GM12878 (cell line): Measurements from ENCODE around the gene LRBA. TPM values are rescaled to one million over a fixed set of nuclear protein-coding genes. Genes with fewer than 3 reads are reported as not detected.

Source experiments
- ATAC-seq: fragments of 200-7000 bp; cut with Tn5 transposase; 3 replicates; pipeline ENCODE4 v1.9.1; 2020; ENCODE audit warnings: mild to moderate bottlenecking, moderate library complexity
- BruUV-seq: library from RNA; stranded (reverse); fragments of 400-500 nt; replicated peaks from 2 replicates; lab custom pipeline; 2021; lab: Mats Ljungman, UMichigan
- CTCF ChIA-PET: fragments of 300-600 bp; sonication (Branson Sonifier 250); formaldehyde crosslinking; extraction: SDS; loops from one replicate; lab custom pipeline; 2021; ENCODE audit warnings: inconsistent platforms; lab: Yijun Ruan, JAX
- POLR2A ChIA-PET: fragments of 350-600 bp; formaldehyde crosslinking; extraction: SDS; loops from one replicate; lab custom pipeline; 2021; ENCODE audit warnings: inconsistent platforms; lab: Charles Lee
- RAD21 ChIA-PET: fragments of 300-600 bp; sonication (Branson Sonifier 250); formaldehyde crosslinking; loops from one replicate; lab custom pipeline; 2023; ENCODE audit warnings: antibody characterized with exemption; ENCODE audit not compliant: unreplicated experiment; lab: Charles Lee
- SMC1A ChIA-PET: fragments of 300-600 bp; sonication (Branson Sonifier 250); formaldehyde crosslinking; loops from one replicate; lab custom pipeline; 2023; ENCODE audit not compliant: unreplicated experiment, uncharacterized antibody; lab: Charles Lee
- DNase-seq: peaks from one replicate; pipeline ENCODE4 v3.0.0-alpha.2; 2011; ENCODE audit warnings: low read depth, low spot score
- FAIRE-seq: peaks from 3 replicates; lab custom pipeline; 2011; peaks lifted over from hg19 to GRCh38; lab: Jason Lieb, UNC
- H2AFZ ChIP-seq: 2 replicates; pipeline ENCODE4 v1.6.0; 2011; ENCODE audit warnings: low read depth, low read length, control low read depth; ENCODE audit not compliant: control insufficient read depth
- H3K27ac ChIP-seq: 2 replicates; pipeline ENCODE4 v1.5.1; 2011; ENCODE audit warnings: control low read depth; ENCODE audit not compliant: control insufficient read depth, insufficient read depth
- H3K27me3 ChIP-seq, 2 experiments: replicated peaks in 1 of 2; 2 replicates each; pipeline versions ENCODE4 v1.6.0 to v1.6.1; 2011; ENCODE audit warnings: low read length in 1 of 2; ENCODE audit not compliant: control insufficient read depth in 2 of 2, insufficient read depth in 2 of 2
- H3K36me3 ChIP-seq, 2 experiments: 2 replicates each; pipeline ENCODE4 v1.5.1; 2011; ENCODE audit warnings: low read length in 1 of 2; ENCODE audit not compliant: control insufficient read depth in 2 of 2, insufficient read depth in 2 of 2
- H3K4me1 ChIP-seq: 2 replicates; pipeline ENCODE4 v1.6.1; 2011; ENCODE audit warnings: mild to moderate bottlenecking, low read length, moderate library complexity, mixed read lengths; ENCODE audit not compliant: control insufficient read depth, insufficient read depth
- H3K4me2 ChIP-seq: 2 replicates; pipeline ENCODE4 v1.6.0; 2011; ENCODE audit warnings: control low read depth; ENCODE audit not compliant: control insufficient read depth, insufficient read depth
- H3K4me3 ChIP-seq: fragments of 200-600 bp; sonication (generic); 2 replicates; pipeline ENCODE4 v1.5.1; 2016
- H3K79me2 ChIP-seq: 2 replicates; pipeline ENCODE4 v1.6.0; 2011; ENCODE audit warnings: low read length; ENCODE audit not compliant: control insufficient read depth, insufficient read depth
- H3K9ac ChIP-seq: 2 replicates; pipeline ENCODE4 v1.8.0; 2011; ENCODE audit warnings: low read length, control low read depth, mixed read lengths; ENCODE audit not compliant: control insufficient read depth, insufficient read depth
- H3K9me3 ChIP-seq: replicated peaks from 3 replicates; pipeline ENCODE4 v1.5.1; 2011; ENCODE audit warnings: mild to moderate bottlenecking, low read length; ENCODE audit not compliant: control insufficient read depth, insufficient read depth
- H4K20me1 ChIP-seq: 2 replicates; pipeline ENCODE4 v1.6.0; 2011; ENCODE audit not compliant: control insufficient read depth, insufficient read depth
- ASH2L ChIP-seq: fragments of 300-600, 200-600 bp; sonication (generic); IDR thresholded peaks from 2 replicates; pipeline ENCODE4 v1.6.1; 2017; ENCODE audit warnings: low read depth, mild to moderate bottlenecking, borderline replicate concordance
- CREB1 ChIP-seq: IDR thresholded peaks from 2 replicates; pipeline ENCODE4 v1.6.1; 2012; ENCODE audit warnings: low read depth, mild to moderate bottlenecking, inconsistent platforms
- EZH2 ChIP-seq: IDR thresholded peaks from 2 replicates; pipeline ENCODE4 v1.6.1; 2012; ENCODE audit warnings: low read depth, mild to moderate bottlenecking, control low read depth, inconsistent platforms, low read length, borderline replicate concordance; ENCODE audit not compliant: control insufficient read depth
- HDGF ChIP-seq: fragments of 450-650 bp; IDR thresholded peaks from 2 replicates; pipeline ENCODE4 v1.6.1; 2016; ENCODE audit warnings: antibody characterized with exemption
- IKZF2 ChIP-seq, 2 experiments: fragments of 450-650 bp; IDR thresholded peaks; 2 replicates each; pipeline ENCODE4 v1.6.1; 2017; ENCODE audit warnings: mild to moderate bottlenecking in 2 of 2, moderate library complexity in 2 of 2
- POLR2AphosphoS2 ChIP-seq: IDR thresholded peaks from 2 replicates; pipeline ENCODE4 v1.6.1; 2011; ENCODE audit warnings: low read depth, mild to moderate bottlenecking, low read length, improper control_type of control experiment, moderate library complexity
- RFX5 ChIP-seq: IDR thresholded peaks from 2 replicates; pipeline ENCODE4 v1.6.1; 2011; ENCODE audit warnings: low read depth, low read length, improper control_type of control experiment
- SMC3 ChIP-seq: IDR thresholded peaks from 2 replicates; pipeline ENCODE4 v1.6.1; 2011; ENCODE audit warnings: low read length, improper control_type of control experiment, borderline replicate concordance
- WGBS: methylation state at CpG from one replicate; pipeline ENCODE4 v1.1.6; 2016; ENCODE audit warnings: low lambda C conversion rate; ENCODE audit not compliant: insufficient replicate concordance, insufficient coverage; ENCODE audit errors: missing lambda C conversion rate; 5-methylcytosine and 5-hydroxymethylcytosine counted together
- in situ Hi-C: fragments of 300-500 bp; cut with MboI; formaldehyde crosslinking; loops from 9 replicates; pipeline ENCODE4 v1.14.3; 2018; ENCODE audit warnings: mixed read lengths
- intact Hi-C: fragments of 100-400 bp; cut with micrococcal nuclease; formaldehyde crosslinking; loops from one replicate; pipeline ENCODE4 v1.14.2; 2022; ENCODE audit not compliant: unreplicated experiment
- polyA plus RNA-seq, 11 experiments: library from polyadenylated mRNA; depleted of rRNA in 4 of 11; unstranded in 6 of 11; stranded (reverse) in 5 of 11; fragments of >200 nt; fragmentation: Nextera tagmentation in 4 of 11; fragmentation: Illumina TruSeq in 1 of 11; extraction: Ambion mirVana in 4 of 11; extraction: Trizol in 1 of 11; gene quantifications; 1 replicate in 1 of 11; 2 replicates in 10 of 11; pipeline versions ENCODE4 v1.2.1 to v1.2.3, GENCODE V29; 2011 to 2016; ENCODE audit warnings: inconsistent platforms in 2 of 11, missing spikeins in 2 of 11, low read depth in 1 of 11
- total RNA-seq, 4 experiments: library from RNA; depleted of rRNA in 3 of 4; stranded (reverse); fragments of >200 nt in 3 of 4; fragmentation: Illumina TruSeq in 1 of 4; extraction: Trizol in 1 of 4; gene quantifications; 2 replicates each; pipeline versions ENCODE4 v1.2.1 to v1.2.3, GENCODE V29; 2013 to 2021
- TF ChIP-seq, protein P1 (sequence below): fragments of 450-650 bp; IDR thresholded peaks from 2 replicates; pipeline ENCODE4 v1.6.1; 2017; ENCODE audit warnings: mild to moderate bottlenecking, moderate library complexity
- TF ChIP-seq, protein P2 (sequence below): IDR thresholded peaks from 2 replicates; pipeline ENCODE4 v1.6.1; 2011; ENCODE audit warnings: borderline replicate concordance, low read depth, mild to moderate bottlenecking, moderate library complexity, mixed read lengths, low read length; ENCODE audit not compliant: insufficient read depth; ENCODE audit errors: extremely low read length
- TF ChIP-seq, protein P3 (sequence below): IDR thresholded peaks from 2 replicates; pipeline ENCODE4 v1.6.1; 2011; ENCODE audit warnings: mild to moderate bottlenecking, low read depth, low read length, moderate library complexity; ENCODE audit not compliant: insufficient replicate concordance
- TF ChIP-seq, protein P4 (sequence below): IDR thresholded peaks from 2 replicates; pipeline ENCODE4 v1.6.1; 2012; ENCODE audit warnings: mild to moderate bottlenecking, low read depth, low read length

The LRBA gene
- total and polyA plus RNA-seq, 10 of the 15 experiments (the other 5 are each of a cell fraction or from before 2014, with no cell fraction given), result 20.3 to 93.4 (median 55.0) TPM

DNA sequence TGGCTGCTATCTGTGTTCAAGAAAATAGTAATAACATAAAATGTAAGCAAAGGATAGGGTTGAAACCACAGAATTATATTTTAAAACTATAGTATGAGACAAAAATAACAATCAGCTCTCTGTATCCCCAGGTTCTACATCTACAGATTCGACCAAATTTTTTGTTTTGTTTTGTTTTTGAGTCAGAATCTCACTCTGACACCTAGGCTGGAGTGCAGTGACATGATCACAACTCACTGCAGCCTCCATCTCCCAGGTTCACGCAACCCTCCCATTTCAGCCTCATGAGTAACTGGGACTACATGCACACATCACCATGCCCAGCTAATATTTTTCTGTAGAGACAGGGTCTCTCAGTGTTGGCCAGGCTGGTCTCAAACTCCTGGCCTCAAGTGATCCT is 319.9 kb downstream of the LRBA start:
- FAIRE-seq, result no peak
- no peak for TF ChIP-seq CREB1
- TF ChIP-seq ASH2L, result no peak
- TF ChIP-seq, protein P1, sequence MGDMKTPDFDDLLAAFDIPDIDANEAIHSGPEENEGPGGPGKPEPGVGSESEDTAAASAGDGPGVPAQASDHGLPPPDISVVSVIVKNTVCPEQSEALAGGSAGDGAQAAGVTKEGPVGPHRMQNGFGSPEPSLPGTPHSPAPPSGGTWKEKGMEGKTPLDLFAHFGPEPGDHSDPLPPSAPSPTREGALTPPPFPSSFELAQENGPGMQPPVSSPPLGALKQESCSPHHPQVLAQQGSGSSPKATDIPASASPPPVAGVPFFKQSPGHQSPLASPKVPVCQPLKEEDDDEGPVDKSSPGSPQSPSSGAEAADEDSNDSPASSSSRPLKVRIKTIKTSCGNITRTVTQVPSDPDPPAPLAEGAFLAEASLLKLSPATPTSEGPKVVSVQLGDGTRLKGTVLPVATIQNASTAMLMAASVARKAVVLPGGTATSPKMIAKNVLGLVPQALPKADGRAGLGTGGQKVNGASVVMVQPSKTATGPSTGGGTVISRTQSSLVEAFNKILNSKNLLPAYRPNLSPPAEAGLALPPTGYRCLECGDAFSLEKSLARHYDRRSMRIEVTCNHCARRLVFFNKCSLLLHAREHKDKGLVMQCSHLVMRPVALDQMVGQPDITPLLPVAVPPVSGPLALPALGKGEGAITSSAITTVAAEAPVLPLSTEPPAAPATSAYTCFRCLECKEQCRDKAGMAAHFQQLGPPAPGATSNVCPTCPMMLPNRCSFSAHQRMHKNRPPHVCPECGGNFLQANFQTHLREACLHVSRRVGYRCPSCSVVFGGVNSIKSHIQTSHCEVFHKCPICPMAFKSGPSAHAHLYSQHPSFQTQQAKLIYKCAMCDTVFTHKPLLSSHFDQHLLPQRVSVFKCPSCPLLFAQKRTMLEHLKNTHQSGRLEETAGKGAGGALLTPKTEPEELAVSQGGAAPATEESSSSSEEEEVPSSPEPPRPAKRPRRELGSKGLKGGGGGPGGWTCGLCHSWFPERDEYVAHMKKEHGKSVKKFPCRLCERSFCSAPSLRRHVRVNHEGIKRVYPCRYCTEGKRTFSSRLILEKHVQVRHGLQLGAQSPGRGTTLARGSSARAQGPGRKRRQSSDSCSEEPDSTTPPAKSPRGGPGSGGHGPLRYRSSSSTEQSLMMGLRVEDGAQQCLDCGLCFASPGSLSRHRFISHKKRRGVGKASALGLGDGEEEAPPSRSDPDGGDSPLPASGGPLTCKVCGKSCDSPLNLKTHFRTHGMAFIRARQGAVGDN, result no peak
- no peak for TF ChIP-seq RFX5
- TF ChIP-seq, protein P2, sequence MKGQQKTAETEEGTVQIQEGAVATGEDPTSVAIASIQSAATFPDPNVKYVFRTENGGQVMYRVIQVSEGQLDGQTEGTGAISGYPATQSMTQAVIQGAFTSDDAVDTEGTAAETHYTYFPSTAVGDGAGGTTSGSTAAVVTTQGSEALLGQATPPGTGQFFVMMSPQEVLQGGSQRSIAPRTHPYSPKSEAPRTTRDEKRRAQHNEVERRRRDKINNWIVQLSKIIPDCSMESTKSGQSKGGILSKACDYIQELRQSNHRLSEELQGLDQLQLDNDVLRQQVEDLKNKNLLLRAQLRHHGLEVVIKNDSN, result no peak
- TF ChIP-seq EZH2, result no peak
- TF ChIP-seq, protein P3, sequence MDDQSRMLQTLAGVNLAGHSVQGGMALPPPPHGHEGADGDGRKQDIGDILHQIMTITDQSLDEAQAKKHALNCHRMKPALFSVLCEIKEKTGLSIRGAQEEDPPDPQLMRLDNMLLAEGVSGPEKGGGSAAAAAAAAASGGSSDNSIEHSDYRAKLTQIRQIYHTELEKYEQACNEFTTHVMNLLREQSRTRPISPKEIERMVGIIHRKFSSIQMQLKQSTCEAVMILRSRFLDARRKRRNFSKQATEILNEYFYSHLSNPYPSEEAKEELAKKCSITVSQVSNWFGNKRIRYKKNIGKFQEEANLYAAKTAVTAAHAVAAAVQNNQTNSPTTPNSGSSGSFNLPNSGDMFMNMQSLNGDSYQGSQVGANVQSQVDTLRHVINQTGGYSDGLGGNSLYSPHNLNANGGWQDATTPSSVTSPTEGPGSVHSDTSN, result no peak
- no peak for TF ChIP-seq HDGF
- TF ChIP-seq IKZF2 (IDR thresholded peaks at IDR 0.05), result no peak
- TF ChIP-seq POLR2AphosphoS2, result no peak
- TF ChIP-seq, protein P4, sequence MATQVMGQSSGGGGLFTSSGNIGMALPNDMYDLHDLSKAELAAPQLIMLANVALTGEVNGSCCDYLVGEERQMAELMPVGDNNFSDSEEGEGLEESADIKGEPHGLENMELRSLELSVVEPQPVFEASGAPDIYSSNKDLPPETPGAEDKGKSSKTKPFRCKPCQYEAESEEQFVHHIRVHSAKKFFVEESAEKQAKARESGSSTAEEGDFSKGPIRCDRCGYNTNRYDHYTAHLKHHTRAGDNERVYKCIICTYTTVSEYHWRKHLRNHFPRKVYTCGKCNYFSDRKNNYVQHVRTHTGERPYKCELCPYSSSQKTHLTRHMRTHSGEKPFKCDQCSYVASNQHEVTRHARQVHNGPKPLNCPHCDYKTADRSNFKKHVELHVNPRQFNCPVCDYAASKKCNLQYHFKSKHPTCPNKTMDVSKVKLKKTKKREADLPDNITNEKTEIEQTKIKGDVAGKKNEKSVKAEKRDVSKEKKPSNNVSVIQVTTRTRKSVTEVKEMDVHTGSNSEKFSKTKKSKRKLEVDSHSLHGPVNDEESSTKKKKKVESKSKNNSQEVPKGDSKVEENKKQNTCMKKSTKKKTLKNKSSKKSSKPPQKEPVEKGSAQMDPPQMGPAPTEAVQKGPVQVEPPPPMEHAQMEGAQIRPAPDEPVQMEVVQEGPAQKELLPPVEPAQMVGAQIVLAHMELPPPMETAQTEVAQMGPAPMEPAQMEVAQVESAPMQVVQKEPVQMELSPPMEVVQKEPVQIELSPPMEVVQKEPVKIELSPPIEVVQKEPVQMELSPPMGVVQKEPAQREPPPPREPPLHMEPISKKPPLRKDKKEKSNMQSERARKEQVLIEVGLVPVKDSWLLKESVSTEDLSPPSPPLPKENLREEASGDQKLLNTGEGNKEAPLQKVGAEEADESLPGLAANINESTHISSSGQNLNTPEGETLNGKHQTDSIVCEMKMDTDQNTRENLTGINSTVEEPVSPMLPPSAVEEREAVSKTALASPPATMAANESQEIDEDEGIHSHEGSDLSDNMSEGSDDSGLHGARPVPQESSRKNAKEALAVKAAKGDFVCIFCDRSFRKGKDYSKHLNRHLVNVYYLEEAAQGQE, result no peak
- TF ChIP-seq SMC3, result no peak

More for the DNA sequence above, 319.9 kb downstream of the LRBA start:
- Histone ChIP-seq H4K20me1 (no peaks in the 10 kb centered on the region), H2AFZ (no peak overlapping the region), H3K9ac (no peak overlapping the region), H3K9me3 (no peaks in the 10 kb centered on the region), H3K27me3 (no peaks in the 10 kb centered on the region), H3K4me1 (no peaks in the 10 kb centered on the region), H3K36me3 (no peaks in the 10 kb centered on the region), H3K27ac (no peak overlapping the region), H3K79me2 (no peaks in the 10 kb centered on the region), H3K4me3 (no peak overlapping the region), H3K4me2 (no peak overlapping the region)
- ChIA-PET RAD21 (no interaction called here), CTCF (no interaction called here), POLR2A (no interaction called here), SMC1A (interaction anchor here (1.1 to 1.2 kb wide), 2 partner anchors 16 to 40 kb away, joined by 3 to 4 read pairs; no protein-coding TSS in a partner anchor)
- 52% methylated on average over 2 of the region's 2 CpGs for WGBS
- in situ Hi-C loops (no loop called here), intact Hi-C loops (no loop called here)
- no TSS peak for BruUV-seq
- ATAC-seq (peak; percentile 32), DNase-seq (no peak)
